Smooth muscle cell (in vitro differentiated cells): Measurements from ENCODE around the gene NR3C2. TPM values are rescaled to one million over a fixed set of nuclear protein-coding genes. Genes with fewer than 3 reads are reported as not detected.

Experiments
- DNase-seq: peaks from one replicate; lab custom pipeline; 2025; ENCODE audit not compliant: unreplicated experiment; lab: John Stamatoyannopoulos, UW
- H2AFZ ChIP-seq: fragments of 200-600 bp; sonication (generic); 2 replicates; pipeline ENCODE4 v1.6.0; 2016; ENCODE audit warnings: antibody characterized with exemption, low read depth, mild to moderate bottlenecking
- H3F3A ChIP-seq: fragments of 200-600 bp; sonication (generic); 2 replicates; pipeline ENCODE4 v1.6.0; 2017; ENCODE audit warnings: antibody characterized with exemption, low read depth
- H3K27ac ChIP-seq: fragments of 200-600 bp; sonication (generic); 2 replicates; pipeline ENCODE4 v1.5.1; 2016; ENCODE audit warnings: low read depth, mild to moderate bottlenecking
- H3K27me3 ChIP-seq: fragments of 200-600 bp; sonication (generic); 2 replicates; pipeline ENCODE4 v1.6.1; 2016; ENCODE audit warnings: low read depth, mild to moderate bottlenecking
- H3K36me3 ChIP-seq: fragments of 200-600 bp; sonication (generic); 2 replicates; pipeline ENCODE4 v1.5.1; 2016; ENCODE audit warnings: low read depth
- H3K4me1 ChIP-seq: fragments of 200-600 bp; sonication (generic); 2 replicates; pipeline ENCODE4 v1.5.1; 2016; ENCODE audit warnings: low read depth
- H3K4me2 ChIP-seq: fragments of 200-600 bp; sonication (generic); 2 replicates; pipeline ENCODE4 v1.6.0; 2016; ENCODE audit warnings: mild to moderate bottlenecking
- H3K4me3 ChIP-seq: fragments of 200-600 bp; sonication (generic); 2 replicates; pipeline ENCODE4 v1.5.1; 2016; ENCODE audit warnings: mild to moderate bottlenecking
- H3K79me2 ChIP-seq: fragments of 200-600 bp; sonication (generic); 2 replicates; pipeline ENCODE4 v1.6.0; 2016; ENCODE audit warnings: low read depth, mild to moderate bottlenecking
- H3K9ac ChIP-seq: fragments of 200-600 bp; sonication (generic); 2 replicates; pipeline ENCODE4 v1.6.0; 2016; ENCODE audit warnings: low read depth
- H3K9me3 ChIP-seq: fragments of 200-600 bp; sonication (generic); replicated peaks from 2 replicates; pipeline ENCODE4 v1.5.1; 2016; ENCODE audit warnings: low read depth
- H4K20me1 ChIP-seq: fragments of 200-600 bp; sonication (generic); 2 replicates; pipeline ENCODE4 v1.6.0; 2016; ENCODE audit warnings: low read depth
- WGBS: methylation state at CpG from one replicate; pipeline ENCODE4 v1.1.7; 2016; ENCODE audit warnings: low lambda C conversion rate; 5-methylcytosine and 5-hydroxymethylcytosine counted together
- polyA plus RNA-seq: library from polyadenylated mRNA; unstranded; fragments of >200 nt; fragmentation: Nextera tagmentation; extraction: Ambion mirVana; gene quantifications from 2 replicates; pipeline ENCODE4 v1.2.1, GENCODE V29; 2016
- total RNA-seq: library from RNA; depleted of rRNA; stranded (reverse); fragments of >200 nt; gene quantifications from 2 replicates; pipeline ENCODE4 v1.2.3, GENCODE V29; 2014
- TF ChIP-seq, protein P1 (sequence below): fragments of 200-600 bp; sonication (generic); IDR thresholded peaks from 2 replicates; pipeline ENCODE4 v1.5.1; 2017; ENCODE audit warnings: borderline replicate concordance, mild to moderate bottlenecking, antibody characterized with exemption; ENCODE audit not compliant: insufficient read depth, poor library complexity, severe bottlenecking

NR3C2 gene
- total and polyA plus RNA-seq, 2 experiments from 2014 or later = 0.09 TPM; not detected in 1

- TF ChIP-seq, protein P1, sequence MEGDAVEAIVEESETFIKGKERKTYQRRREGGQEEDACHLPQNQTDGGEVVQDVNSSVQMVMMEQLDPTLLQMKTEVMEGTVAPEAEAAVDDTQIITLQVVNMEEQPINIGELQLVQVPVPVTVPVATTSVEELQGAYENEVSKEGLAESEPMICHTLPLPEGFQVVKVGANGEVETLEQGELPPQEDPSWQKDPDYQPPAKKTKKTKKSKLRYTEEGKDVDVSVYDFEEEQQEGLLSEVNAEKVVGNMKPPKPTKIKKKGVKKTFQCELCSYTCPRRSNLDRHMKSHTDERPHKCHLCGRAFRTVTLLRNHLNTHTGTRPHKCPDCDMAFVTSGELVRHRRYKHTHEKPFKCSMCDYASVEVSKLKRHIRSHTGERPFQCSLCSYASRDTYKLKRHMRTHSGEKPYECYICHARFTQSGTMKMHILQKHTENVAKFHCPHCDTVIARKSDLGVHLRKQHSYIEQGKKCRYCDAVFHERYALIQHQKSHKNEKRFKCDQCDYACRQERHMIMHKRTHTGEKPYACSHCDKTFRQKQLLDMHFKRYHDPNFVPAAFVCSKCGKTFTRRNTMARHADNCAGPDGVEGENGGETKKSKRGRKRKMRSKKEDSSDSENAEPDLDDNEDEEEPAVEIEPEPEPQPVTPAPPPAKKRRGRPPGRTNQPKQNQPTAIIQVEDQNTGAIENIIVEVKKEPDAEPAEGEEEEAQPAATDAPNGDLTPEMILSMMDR = no peak
- no peak overlapping the region for H2AFZ ChIP-seq
- H3K27ac ChIP-seq = no peak overlapping the region
- no peaks in the 10 kb centered on the region for H4K20me1 ChIP-seq
- no peaks in the 10 kb centered on the region for H3K79me2 ChIP-seq
- H3K9me3 ChIP-seq = no peaks in the 10 kb centered on the region
- WGBS = 96% methylated on average over 7 of the region's 7 CpGs
- H3K9ac ChIP-seq = no peak overlapping the region
- H3K36me3 ChIP-seq = no peaks in the 10 kb centered on the region
- H3K4me3 ChIP-seq = no peak overlapping the region
- H3K4me2 ChIP-seq = no peak overlapping the region
- no peaks in the 10 kb centered on the region for H3K4me1 ChIP-seq
- no peaks in the 10 kb centered on the region for H3K27me3 ChIP-seq
- no peaks in the 10 kb centered on the region for H3F3A ChIP-seq
- DNase-seq = no peak
These were observed 176.0 kb downstream of the NR3C2 start for GRCh38 chr4:148266240-148266639.

DNA sequence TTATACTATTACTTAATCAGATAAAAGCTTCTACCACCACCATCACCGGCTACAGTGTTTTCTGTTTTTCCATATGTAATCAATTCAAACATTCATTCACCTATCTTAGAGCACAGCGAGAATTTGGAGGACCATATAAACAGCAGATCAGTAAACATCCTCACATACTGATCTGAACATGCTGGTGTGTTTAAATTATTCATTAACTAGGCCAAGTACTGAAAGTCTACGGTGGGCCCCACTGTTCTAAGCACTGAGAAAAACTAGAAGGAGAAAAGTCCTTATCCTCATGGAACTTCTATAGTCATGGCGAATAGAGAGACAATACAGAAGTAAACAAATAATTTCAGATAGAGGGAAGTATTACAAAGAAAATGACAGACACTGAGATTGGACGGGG is 176.6 kb downstream of the NR3C2 start:
- TF ChIP-seq, protein P1 = no peak
- no peak overlapping the region for H3K4me2 ChIP-seq
- no peak overlapping the region for H3K4me3 ChIP-seq
- no peaks in the 10 kb centered on the region for H3K4me1 ChIP-seq
- no peaks in the 10 kb centered on the region for H3K79me2 ChIP-seq
- no peaks in the 10 kb centered on the region for H3F3A ChIP-seq
- H3K27ac ChIP-seq = no peak overlapping the region
- H3K9me3 ChIP-seq = no peaks in the 10 kb centered on the region
- no peak overlapping the region for H2AFZ ChIP-seq
- H4K20me1 ChIP-seq = no peaks in the 10 kb centered on the region
- H3K27me3 ChIP-seq = no peaks in the 10 kb centered on the region
- H3K9ac ChIP-seq = no peak overlapping the region
- WGBS = 95% methylated on average over 5 of the region's 5 CpGs
- DNase-seq = no peak
- no peaks in the 10 kb centered on the region for H3K36me3 ChIP-seq

GRCh38 chr4:148263802-148264201 is 178.4 kb downstream of the NR3C2 start:
- DNase-seq = no peak
- no peaks in the 10 kb centered on the region for H3F3A ChIP-seq
- H2AFZ ChIP-seq = no peak overlapping the region
- WGBS = 90% methylated on average over 2 of the region's 2 CpGs
- no peaks in the 10 kb centered on the region for H4K20me1 ChIP-seq
- no peak overlapping the region for H3K4me3 ChIP-seq
- H3K36me3 ChIP-seq = no peaks in the 10 kb centered on the region
- H3K79me2 ChIP-seq = no peaks in the 10 kb centered on the region
- no peaks in the 10 kb centered on the region for H3K4me1 ChIP-seq
- no peaks in the 10 kb centered on the region for H3K27me3 ChIP-seq
- H3K27ac ChIP-seq = no peak overlapping the region
- H3K9me3 ChIP-seq = no peaks in the 10 kb centered on the region
- no peak overlapping the region for H3K9ac ChIP-seq
- TF ChIP-seq, protein P1 = no peak
- H3K4me2 ChIP-seq = no peak overlapping the region

DNA sequence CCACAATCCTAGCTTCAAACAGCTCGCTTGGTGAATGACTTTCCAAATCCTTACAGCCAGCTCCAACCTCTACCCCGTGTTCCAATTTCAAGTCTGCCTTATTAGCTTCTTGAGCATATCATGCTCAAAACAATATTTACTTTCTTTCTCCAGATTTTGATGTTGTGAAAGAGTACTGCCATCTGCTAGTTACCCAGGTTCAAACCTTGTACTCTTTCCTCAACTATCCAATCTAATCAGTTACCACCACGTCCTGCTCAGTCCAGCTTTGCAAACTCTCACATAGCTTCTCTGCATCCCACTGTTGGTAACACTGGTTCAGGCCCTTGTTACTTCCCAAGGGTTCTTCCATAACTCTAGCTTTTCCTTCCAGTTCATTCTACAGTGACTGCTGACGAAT is 179.1 kb downstream of the NR3C2 start:
- DNase-seq = no peak
- H3K9me3 ChIP-seq = no peaks in the 10 kb centered on the region
- 91% methylated on average over 4 of the region's 4 CpGs for WGBS
- H3K36me3 ChIP-seq = no peaks in the 10 kb centered on the region
- H3K4me2 ChIP-seq = no peak overlapping the region
- H3K9ac ChIP-seq = no peak overlapping the region
- H4K20me1 ChIP-seq = no peaks in the 10 kb centered on the region
- H3K4me3 ChIP-seq = no peak overlapping the region
- H3K27me3 ChIP-seq = no peaks in the 10 kb centered on the region
- no peak overlapping the region for H2AFZ ChIP-seq
- TF ChIP-seq, protein P1 = no peak
- no peaks in the 10 kb centered on the region for H3F3A ChIP-seq
- no peaks in the 10 kb centered on the region for H3K79me2 ChIP-seq
- no peak overlapping the region for H3K27ac ChIP-seq
- H3K4me1 ChIP-seq = no peaks in the 10 kb centered on the region
